DOHH2 (cell line): ENCODE data around the gene LRRC75A.

Experiments
- H3F3A ChIP-seq: fragments of 200-600 bp; sonication (generic), shearing (Covaris generic); 2 replicates; pipeline ENCODE4 v1.6.0; 2016; ENCODE audit warnings: antibody characterized with exemption, mild to moderate bottlenecking; ENCODE audit not compliant: control insufficient read depth, insufficient read depth
- H3K27ac ChIP-seq: fragments of 200-600 bp; sonication (generic); 2 replicates; pipeline ENCODE4 v1.5.1; 2014; ENCODE audit warnings: low read depth, mild to moderate bottlenecking, low read length, moderate library complexity
- H3K27me3 ChIP-seq: fragments of 200-600 bp; sonication (generic); 2 replicates; pipeline ENCODE4 v1.6.1; 2014; ENCODE audit warnings: mild to moderate bottlenecking, low read length, mixed read lengths; ENCODE audit not compliant: control insufficient read depth
- H3K36me3 ChIP-seq: fragments of 200-600 bp; sonication (generic); 2 replicates; pipeline ENCODE4 v1.6.1; 2014; ENCODE audit warnings: mild to moderate bottlenecking, low read length, moderate library complexity, mixed read lengths; ENCODE audit not compliant: control insufficient read depth
- H3K4me1 ChIP-seq: fragments of 200-600 bp; sonication (generic); 2 replicates; pipeline ENCODE4 v1.6.1; 2014; ENCODE audit warnings: mild to moderate bottlenecking, low read length, mixed read lengths; ENCODE audit not compliant: control insufficient read depth
- H3K4me2 ChIP-seq: fragments of 200-600 bp; sonication (generic); 2 replicates; pipeline ENCODE4 v1.6.0; 2014; ENCODE audit warnings: mild to moderate bottlenecking, low read length, moderate library complexity
- H3K4me3 ChIP-seq: fragments of 200-600 bp; sonication (generic); 2 replicates; pipeline ENCODE4 v1.5.1; 2014; ENCODE audit warnings: mild to moderate bottlenecking, low read length, mixed read lengths
- H3K79me2 ChIP-seq: fragments of 200-600 bp; sonication (generic); 2 replicates; pipeline ENCODE4 v1.6.1; 2014; ENCODE audit warnings: mild to moderate bottlenecking, low read length, mixed read lengths; ENCODE audit not compliant: control insufficient read depth
- H3K9me2 ChIP-seq: fragments of 200-600 bp; sonication (generic); replicated peaks from 2 replicates; pipeline ENCODE4 v1.6.1; 2014; ENCODE audit warnings: mild to moderate bottlenecking, low read length, mixed read lengths; ENCODE audit not compliant: control insufficient read depth
- H3K9me3 ChIP-seq: fragments of 200-600 bp; sonication (generic); 2 replicates; pipeline ENCODE4 v1.6.1; 2014; ENCODE audit warnings: antibody characterized with exemption, low read length, mixed read lengths; ENCODE audit not compliant: control insufficient read depth, insufficient read depth
- H4K20me1 ChIP-seq: fragments of 200-600 bp; sonication (generic); 2 replicates; pipeline ENCODE4 v1.6.0; 2014; ENCODE audit warnings: low read depth, mild to moderate bottlenecking, antibody characterized with exemption, low read length, moderate library complexity; ENCODE audit not compliant: control insufficient read depth, insufficient read depth
- CTCF ChIP-seq: fragments of 200-600 bp; sonication (generic); IDR thresholded peaks from one replicate; pipeline ENCODE4 v1.5.1; 2014; ENCODE audit warnings: antibody characterized with exemption, mild to moderate bottlenecking, low read depth, low read length; ENCODE audit not compliant: poor library complexity, severe bottlenecking
- EZH2phosphoT487 ChIP-seq: fragments of 200-600 bp; sonication (generic); IDR thresholded peaks from 2 replicates; pipeline ENCODE4 v1.6.1; 2017; ENCODE audit warnings: borderline replicate concordance, mild to moderate bottlenecking, antibody characterized with exemption, low read length, moderate library complexity, mixed read lengths

The LRRC75A gene

GRCh38 chr17:16460796-16461605 is 31.0 kb downstream of the LRRC75A start:
- no peaks in the 10 kb centered on the region for H3K79me2 ChIP-seq
- H3K27me3 ChIP-seq: no peaks in the 10 kb centered on the region
- H3F3A ChIP-seq: no peaks in the 10 kb centered on the region
- no peak overlapping the region for H3K4me3 ChIP-seq
- no peak overlapping the region for H3K27ac ChIP-seq
- H3K4me2 ChIP-seq: no peak overlapping the region
- TF ChIP-seq EZH2phosphoT487: no peak
- no peak for TF ChIP-seq CTCF
- H3K9me3 ChIP-seq: no peaks in the 10 kb centered on the region
- peaks cover 9% of the 10 kb centered on the region for H3K4me1 ChIP-seq
- no peaks in the 10 kb centered on the region for H3K9me2 ChIP-seq
- H3K36me3 ChIP-seq: peaks cover 2% of the 10 kb centered on the region
- H4K20me1 ChIP-seq: no peaks in the 10 kb centered on the region

GRCh38 chr17:16459855-16460550 is 32.0 kb downstream of the LRRC75A start:
- Histone ChIP-seq H3K27ac (no peak overlapping the region), H3K9me3 (no peaks in the 10 kb centered on the region), H3K4me2 (no peak overlapping the region), H3K79me2 (no peaks in the 10 kb centered on the region), H4K20me1 (no peaks in the 10 kb centered on the region), H3K9me2 (no peaks in the 10 kb centered on the region), H3K4me3 (no peak overlapping the region), H3F3A (peaks cover 8% of the 10 kb centered on the region; the same call in 1 of the 2 replicates), H3K27me3 (no peaks in the 10 kb centered on the region), H3K4me1 (peaks cover 15% of the 10 kb centered on the region), H3K36me3 (peaks cover 2% of the 10 kb centered on the region)
- TF ChIP-seq EZH2phosphoT487 (no peak), CTCF (no peak)

- no peaks in the 10 kb centered on the region for H3K27me3 ChIP-seq
- no peaks in the 10 kb centered on the region for H4K20me1 ChIP-seq
- peaks cover 2% of the 10 kb centered on the region for H3K36me3 ChIP-seq
- H3F3A ChIP-seq: peaks cover 11% of the 10 kb centered on the region; the same call in 1 of the 2 replicates
- peaks cover 15% of the 10 kb centered on the region for H3K4me1 ChIP-seq
- no peaks in the 10 kb centered on the region for H3K9me2 ChIP-seq
- no peaks in the 10 kb centered on the region for H3K9me3 ChIP-seq
- no peak overlapping the region for H3K4me2 ChIP-seq
- H3K4me3 ChIP-seq: no peak overlapping the region
- no peaks in the 10 kb centered on the region for H3K79me2 ChIP-seq
- no peak overlapping the region for H3K27ac ChIP-seq
- TF ChIP-seq EZH2phosphoT487 (no peak), CTCF (no peak)
Observed at GRCh38 chr17:16459271-16459670, 32.7 kb downstream of the LRRC75A start.
